Fibroblast of lung (primary cell): ENCODE data around the gene SIRT2. TPM values are rescaled to one million over a fixed set of nuclear protein-coding genes. Genes with fewer than 3 reads are reported as not detected.
"Not testable (repeated sequence)": the region's sequence is repeated elsewhere in the genome, so short reads cannot be mapped to it uniquely, and the experiment has no call there.

Experiments
- DNase-seq, 2 donors: peaks; one replicate each; pipeline versions ENCODE4 v3.0.0 to v3.0.0-alpha.2; 2010; ENCODE audit warnings: low read depth in 2 of 2
- H2AFZ ChIP-seq: 2 replicates; pipeline ENCODE4 v1.5.1; 2012; ENCODE audit warnings: low read length, control low read depth, inconsistent platforms
- H3K27ac ChIP-seq: 2 replicates; pipeline ENCODE4 v1.5.1; 2011; ENCODE audit warnings: low read length, control low read depth; ENCODE audit not compliant: insufficient read depth
- H3K27me3 ChIP-seq: 2 replicates; pipeline ENCODE4 v1.5.1; 2011; ENCODE audit warnings: mild to moderate bottlenecking, low read length; ENCODE audit not compliant: control insufficient read depth, insufficient read depth
- H3K36me3 ChIP-seq: 2 replicates; pipeline ENCODE4 v1.5.1; 2011; ENCODE audit warnings: low read length; ENCODE audit not compliant: control insufficient read depth, insufficient read depth
- H3K4me1 ChIP-seq: 2 replicates; pipeline ENCODE4 v1.5.1; 2011; ENCODE audit warnings: low read length; ENCODE audit not compliant: control insufficient read depth, insufficient read depth; ENCODE audit errors: extremely low read depth
- H3K4me2 ChIP-seq: 2 replicates; pipeline ENCODE4 v1.5.1; 2011; ENCODE audit warnings: low read length, control low read depth; ENCODE audit not compliant: insufficient read depth; ENCODE audit errors: extremely low read depth
- H3K4me3 ChIP-seq, 4 experiments: fragments of 200-600 bp in 1 of 4; sonication (generic) in 1 of 4; replicated peaks in 1 of 4; 2 replicates each; pipeline ENCODE4 v1.5.1; 2011 to 2016; ENCODE audit warnings: low read length in 4 of 4, low read depth in 3 of 4, mild to moderate bottlenecking in 3 of 4, control low read depth in 2 of 4, inconsistent platforms in 1 of 4, mixed read lengths in 1 of 4; ENCODE audit not compliant: insufficient read depth in 1 of 4; ENCODE audit errors: control extremely low read depth in 1 of 4
- H3K79me2 ChIP-seq: 2 replicates; pipeline ENCODE4 v1.5.1; 2012; ENCODE audit warnings: mild to moderate bottlenecking, low read length, inconsistent platforms; ENCODE audit not compliant: control insufficient read depth, insufficient read depth
- H3K9ac ChIP-seq: 2 replicates; pipeline ENCODE4 v1.5.1; 2011; ENCODE audit warnings: mild to moderate bottlenecking, low read length, control low read depth; ENCODE audit not compliant: insufficient read depth
- H3K9me3 ChIP-seq: 2 replicates; pipeline ENCODE4 v1.5.1; 2012; ENCODE audit warnings: low read depth, low read length; ENCODE audit not compliant: control insufficient read depth, insufficient read depth
- H4K20me1 ChIP-seq: 2 replicates; pipeline ENCODE4 v1.5.1; 2011; ENCODE audit warnings: low read length; ENCODE audit not compliant: control insufficient read depth, insufficient read depth; ENCODE audit errors: extremely low read depth
- CTCF ChIP-seq, 2 donors: IDR thresholded peaks in 1 of 2; conservative IDR thresholded peaks in 1 of 2; 1 replicate in 1 of 2; 2 replicates in 1 of 2; pipeline ENCODE4 v1.5.1; 2011 to 2012; ENCODE audit warnings: low read length in 2 of 2, control low read depth in 1 of 2, inconsistent platforms in 1 of 2, low read depth in 1 of 2, mild to moderate bottlenecking in 1 of 2
- EZH2 ChIP-seq: IDR thresholded peaks from 2 replicates; pipeline ENCODE4 v1.5.1; 2012; ENCODE audit warnings: low read length, control low read depth, mild to moderate bottlenecking; ENCODE audit errors: missing control alignments
- polyA plus RNA-seq, 2 donors: library from polyadenylated mRNA; depleted of rRNA in 1 of 2; stranded (reverse) in 1 of 2; unstranded in 1 of 2; fragments of >200 nt; gene quantifications; 2 replicates each; pipeline ENCODE4 v1.2.1, GENCODE V29; 2011 to 2012; ENCODE audit warnings: missing spikeins in 1 of 2
- total RNA-seq: library from RNA; depleted of rRNA; stranded (reverse); fragments of >200 nt; gene quantifications from 2 replicates; pipeline ENCODE4 v1.2.1, GENCODE V29; 2014

Gene SIRT2
- total and polyA plus RNA-seq, 2 donors (not counting 1 experiment from before 2014, with no cell fraction given), result 38.7 to 51.7 TPM

GRCh38 chr19:38941979-38942378, 42.6 kb upstream of the SIRT2 start:
- no peak for DNase-seq
- no peaks in the 10 kb centered on the region for H4K20me1 ChIP-seq
- H3K79me2 ChIP-seq, result no peaks in the 10 kb centered on the region
- H3K9ac ChIP-seq, result no peak overlapping the region
- H3K4me1 ChIP-seq, result no peaks in the 10 kb centered on the region
- peaks cover 4% of the 10 kb centered on the region for H3K36me3 ChIP-seq
- no peak overlapping the region for H3K27ac ChIP-seq
- H3K4me2 ChIP-seq, result no peak overlapping the region
- H3K4me3 ChIP-seq, result no peak overlapping the region
- H2AFZ ChIP-seq, result no peak overlapping the region
- TF ChIP-seq CTCF (conservative IDR thresholded peaks at IDR 0.05 in 1 of 2, IDR thresholded peaks at IDR 0.05 in 1 of 2; ENCODE audit: low read depth in 1 of 2, low read length in 2 of 2), result no peak
- no peaks in the 10 kb centered on the region for H3K27me3 ChIP-seq
- no peaks in the 10 kb centered on the region for H3K9me3 ChIP-seq

DNA sequence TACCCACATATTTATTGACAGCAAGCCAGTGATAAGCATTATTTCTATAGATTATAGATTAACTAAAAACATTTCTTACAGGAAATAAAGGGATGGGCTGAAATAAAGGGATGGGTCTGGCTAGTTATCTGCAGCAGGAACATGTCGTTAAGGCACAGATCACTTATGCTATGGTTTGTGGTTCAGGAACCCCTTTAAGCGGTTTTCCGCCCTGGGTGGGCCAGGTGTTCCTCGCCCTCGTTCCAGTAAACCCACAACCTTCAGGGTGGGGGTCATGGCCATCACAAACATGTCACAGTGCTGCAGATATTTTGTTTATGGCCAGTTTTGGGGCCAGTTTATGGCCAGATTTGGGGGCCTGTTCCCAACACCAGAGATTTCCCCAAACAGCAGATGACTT, 42.0 kb upstream of the SIRT2 start:
- not testable (repeated sequence) for H3K36me3 ChIP-seq, H3K9me3 ChIP-seq, H3K27ac ChIP-seq, H2AFZ ChIP-seq, H3K27me3 ChIP-seq, H3K4me3 ChIP-seq, H3K79me2 ChIP-seq, H4K20me1 ChIP-seq, H3K4me1 ChIP-seq, DNase-seq, H3K4me2 ChIP-seq, H3K9ac ChIP-seq

DNA sequence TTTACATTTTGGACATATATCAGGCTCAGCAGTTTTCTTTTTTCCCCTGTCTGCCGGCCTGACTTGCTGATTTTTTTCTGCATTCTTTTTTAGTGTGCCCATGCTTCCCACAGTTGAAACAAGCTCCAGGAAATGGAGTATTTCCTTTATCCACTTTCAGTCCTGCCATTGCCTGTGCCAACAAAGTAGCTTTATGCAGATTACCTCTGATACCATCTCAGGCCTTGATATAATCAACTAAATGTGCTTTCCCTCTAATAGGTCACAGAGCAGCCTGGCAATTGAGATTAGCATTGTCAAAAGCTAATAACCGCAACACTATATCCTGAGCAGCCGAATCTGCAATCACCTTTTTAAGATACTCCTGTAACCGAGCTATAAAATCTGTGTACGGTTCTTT, 40.5 kb upstream of the SIRT2 start:
- Histone ChIP-seq H3K27me3 (no peaks in the 10 kb centered on the region), H3K79me2 (no peaks in the 10 kb centered on the region), H4K20me1 (no peaks in the 10 kb centered on the region), H3K9ac (no peak overlapping the region), H3K4me2 (no peak overlapping the region), H2AFZ (no peak overlapping the region), H3K4me1 (no peaks in the 10 kb centered on the region), H3K27ac (no peak overlapping the region), H3K36me3 (peaks cover 4% of the 10 kb centered on the region), H3K4me3 (no peak overlapping the region), H3K9me3 (no peaks in the 10 kb centered on the region)
- TF ChIP-seq CTCF (conservative IDR thresholded peaks at IDR 0.05 in 1 of 2, IDR thresholded peaks at IDR 0.05 in 1 of 2; ENCODE audit: low read depth in 1 of 2, low read length in 2 of 2) (no peak), EZH2 (no peak)
- DNase-seq, result no peak

- no peak for DNase-seq
- Histone ChIP-seq H3K9me3 (no peaks in the 10 kb centered on the region), H2AFZ (no peak overlapping the region), H3K36me3 (peaks cover 5% of the 10 kb centered on the region), H4K20me1 (no peaks in the 10 kb centered on the region), H3K4me3 (no peak overlapping the region), H3K9ac (no peak overlapping the region), H3K79me2 (peaks cover 25% of the 10 kb centered on the region), H3K4me1 (peaks cover 5% of the 10 kb centered on the region), H3K27ac (no peak overlapping the region), H3K27me3 (no peaks in the 10 kb centered on the region), H3K4me2 (no peak overlapping the region)
- TF ChIP-seq EZH2 (no peak), CTCF (conservative IDR thresholded peaks at IDR 0.05 in 1 of 2, IDR thresholded peaks at IDR 0.05 in 1 of 2; ENCODE audit: low read depth in 1 of 2, low read length in 2 of 2) (no peak)
These were observed 34.1 kb upstream of the SIRT2 start for GRCh38 chr19:38933544-38933943.
